Mammary epithelial cell (primary cell): ENCODE data around the gene CPED1.

Experiments
- CTCF ChIP-seq, 2 donors: IDR thresholded peaks in 1 of 2; conservative IDR thresholded peaks in 1 of 2; 2 replicates each; pipeline ENCODE4 v1.5.1; 2011 to 2012; ENCODE audit warnings: inconsistent platforms in 2 of 2, low read length in 2 of 2, mild to moderate bottlenecking in 2 of 2, control low read depth in 1 of 2, low read depth in 1 of 2; ENCODE audit not compliant: insufficient read depth in 1 of 2; ENCODE audit errors: extremely low read depth in 1 of 2
- EZH2 ChIP-seq: IDR thresholded peaks from 2 replicates; pipeline ENCODE4 v1.6.1; 2012; ENCODE audit warnings: low read length, inconsistent platforms, borderline replicate concordance

GRCh38 chr7:121038717-121039509 is 50.4 kb downstream of the CPED1 start:
- TF ChIP-seq CTCF (conservative IDR thresholded peaks at IDR 0.05 in 1 of 2, IDR thresholded peaks at IDR 0.05 in 1 of 2; ENCODE audit: extremely low read depth in 1 of 2, insufficient read depth in 1 of 2, low read depth in 1 of 2, low read length in 2 of 2) (no peak), EZH2 (no peak)
